ENCODE results near the gene SH3BGRL3. TPM values are rescaled to one million over a fixed set of nuclear protein-coding genes. Genes with fewer than 3 reads are reported as not detected.

Gene SH3BGRL3
- total and polyA plus RNA-seq, 2 experiments from 2014 or later, result 30.9 to 370 TPM

GRCh38 chr1:26263212-26263611 lies 16.7 kb upstream of the SH3BGRL3 start (continued):
- TF ChIP-seq ZNF462 (CRISPR knock-in tag; IDR thresholded peaks at IDR 0.05), result no peak

DNA sequence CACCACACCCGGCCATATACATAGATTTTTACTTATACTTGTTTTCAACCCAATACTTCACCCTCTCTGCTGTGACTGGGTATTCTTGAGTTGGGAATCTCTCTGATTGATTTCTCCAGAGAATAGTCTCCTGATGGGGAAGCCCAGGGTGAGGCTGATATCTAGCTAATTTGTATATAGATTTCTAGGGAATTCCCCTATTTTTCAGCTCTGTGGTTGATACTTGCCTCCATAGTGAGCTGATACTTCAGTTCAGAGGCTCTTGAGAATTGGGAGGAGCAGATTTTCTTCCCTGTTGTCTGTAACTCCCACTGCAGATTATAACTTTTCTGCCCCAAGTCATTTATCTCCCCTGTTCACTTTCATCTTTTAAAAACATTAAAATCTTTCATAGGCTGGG lies 14.5 kb upstream of the SH3BGRL3 start:
- Histone ChIP-seq H3K79me2 (replicated peaks; ENCODE audit: insufficient read depth) (no peaks in the 10 kb centered on the region; the same call in 1 of the 2 replicates), H4K20me1 (replicated peaks; ENCODE audit: insufficient read depth) (peaks cover 24% of the 10 kb centered on the region), H3K36me3 (ENCODE audit: insufficient read depth) (peaks cover 63% of the 10 kb centered on the region), H2AFZ (no peak overlapping the region), H3K9me2 (ENCODE audit: insufficient read depth) (no peaks in the 10 kb centered on the region), H3K27ac (ENCODE audit: low read depth) (no peak overlapping the region), H3F3A (replicated peaks; ENCODE audit: low read depth) (0 out of 2 replicates have a peak, but pooled peaks cover under 1% of the 10 kb centered on the region), H3K4me3 (no peak overlapping the region), H3K4me2 (no peak overlapping the region), H3K4me1 (ENCODE audit: insufficient read depth) (no peaks in the 10 kb centered on the region), H3K27me3 (ENCODE audit: insufficient read depth) (no peaks in the 10 kb centered on the region)
- H3K27ac Mint-ChIP-seq, result no peak overlapping the region
- ATAC-seq (no peak), DNase-seq (ENCODE audit: low spot score) (no peak)
- H3K4me1 Mint-ChIP-seq, result no peaks in the 10 kb centered on the region
- no peak overlapping the region for H3K4me3 Mint-ChIP-seq
- peaks cover 17% of the 10 kb centered on the region; the same call in 2 of the 3 replicates for H3K9me3 Mint-ChIP-seq
- peaks cover 91% of the 10 kb centered on the region for H3K36me3 Mint-ChIP-seq (ENCODE audit: low read depth)
- H3K27me3 Mint-ChIP-seq (ENCODE audit: insufficient read depth, low read depth, poor library complexity), result peaks cover 5% of the 10 kb centered on the region
- TF ChIP-seq, protein P1, sequence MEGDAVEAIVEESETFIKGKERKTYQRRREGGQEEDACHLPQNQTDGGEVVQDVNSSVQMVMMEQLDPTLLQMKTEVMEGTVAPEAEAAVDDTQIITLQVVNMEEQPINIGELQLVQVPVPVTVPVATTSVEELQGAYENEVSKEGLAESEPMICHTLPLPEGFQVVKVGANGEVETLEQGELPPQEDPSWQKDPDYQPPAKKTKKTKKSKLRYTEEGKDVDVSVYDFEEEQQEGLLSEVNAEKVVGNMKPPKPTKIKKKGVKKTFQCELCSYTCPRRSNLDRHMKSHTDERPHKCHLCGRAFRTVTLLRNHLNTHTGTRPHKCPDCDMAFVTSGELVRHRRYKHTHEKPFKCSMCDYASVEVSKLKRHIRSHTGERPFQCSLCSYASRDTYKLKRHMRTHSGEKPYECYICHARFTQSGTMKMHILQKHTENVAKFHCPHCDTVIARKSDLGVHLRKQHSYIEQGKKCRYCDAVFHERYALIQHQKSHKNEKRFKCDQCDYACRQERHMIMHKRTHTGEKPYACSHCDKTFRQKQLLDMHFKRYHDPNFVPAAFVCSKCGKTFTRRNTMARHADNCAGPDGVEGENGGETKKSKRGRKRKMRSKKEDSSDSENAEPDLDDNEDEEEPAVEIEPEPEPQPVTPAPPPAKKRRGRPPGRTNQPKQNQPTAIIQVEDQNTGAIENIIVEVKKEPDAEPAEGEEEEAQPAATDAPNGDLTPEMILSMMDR (conservative IDR thresholded peaks at IDR 0.05; ENCODE audit: low read depth in 2 of 2), result no peak
- no peak for TF ChIP-seq POLR2AphosphoS5 (IDR thresholded peaks at IDR 0.05; ENCODE audit: low read depth)
- TF ChIP-seq ZNF331 (CRISPR knock-in tag; IDR thresholded peaks at IDR 0.05; ENCODE audit: low read depth), result no peak
- no peak for TF ChIP-seq NANOG (IDR thresholded peaks at IDR 0.05; ENCODE audit: borderline replicate concordance)
- no peak for TF ChIP-seq EZH2phosphoT487 (IDR thresholded peaks at IDR 0.05; ENCODE audit: unreplicated experiment)
- TF ChIP-seq ZNF462 (CRISPR knock-in tag; IDR thresholded peaks at IDR 0.05), result no peak
- TF ChIP-seq ZNF114 (CRISPR knock-in tag; IDR thresholded peaks at IDR 0.05), result no peak
- TF ChIP-seq EZH2 (IDR thresholded peaks at IDR 0.05; ENCODE audit: low read depth, unreplicated experiment), result no peak

Measured in GM23338 (cell line).